ENCODE results near the gene RPS26.

- peak; percentile 99 for TF ChIP-seq POLR2A (IDR thresholded peaks at IDR 0.05; ENCODE audit: low read depth, low read length)
- TF ChIP-seq, protein P1, sequence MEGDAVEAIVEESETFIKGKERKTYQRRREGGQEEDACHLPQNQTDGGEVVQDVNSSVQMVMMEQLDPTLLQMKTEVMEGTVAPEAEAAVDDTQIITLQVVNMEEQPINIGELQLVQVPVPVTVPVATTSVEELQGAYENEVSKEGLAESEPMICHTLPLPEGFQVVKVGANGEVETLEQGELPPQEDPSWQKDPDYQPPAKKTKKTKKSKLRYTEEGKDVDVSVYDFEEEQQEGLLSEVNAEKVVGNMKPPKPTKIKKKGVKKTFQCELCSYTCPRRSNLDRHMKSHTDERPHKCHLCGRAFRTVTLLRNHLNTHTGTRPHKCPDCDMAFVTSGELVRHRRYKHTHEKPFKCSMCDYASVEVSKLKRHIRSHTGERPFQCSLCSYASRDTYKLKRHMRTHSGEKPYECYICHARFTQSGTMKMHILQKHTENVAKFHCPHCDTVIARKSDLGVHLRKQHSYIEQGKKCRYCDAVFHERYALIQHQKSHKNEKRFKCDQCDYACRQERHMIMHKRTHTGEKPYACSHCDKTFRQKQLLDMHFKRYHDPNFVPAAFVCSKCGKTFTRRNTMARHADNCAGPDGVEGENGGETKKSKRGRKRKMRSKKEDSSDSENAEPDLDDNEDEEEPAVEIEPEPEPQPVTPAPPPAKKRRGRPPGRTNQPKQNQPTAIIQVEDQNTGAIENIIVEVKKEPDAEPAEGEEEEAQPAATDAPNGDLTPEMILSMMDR (IDR thresholded peaks at IDR 0.05; ENCODE audit: extremely low read depth in 1 of 2, insufficient read depth in 1 of 2, low read depth in 1 of 2, low read length in 2 of 2), result peak in 1 of 2 donors; percentile 46
- TF ChIP-seq POLR2AphosphoS5 (IDR thresholded peaks at IDR 0.05; ENCODE audit: insufficient read depth, low read depth, low read length), result peak; percentile 97
Observed at GRCh38 chr12:56041552-56042429, at the start of gene RPS26.

Data from endothelial cell of umbilical vein (primary cell).